HUES6 (cell line): ENCODE measurements around the gene TBC1D32.
A peak's percentile ranks its signal among the peaks of the same experiment; 100 is the strongest.
"Not testable (repeated sequence)": the region's sequence is repeated elsewhere in the genome, so short reads cannot be mapped to it uniquely, and the experiment has no call there.

Experiments
- H3K27ac ChIP-seq: 2 replicates; pipeline ENCODE4 v1.7.0; 2013; ENCODE audit warnings: low read depth, mild to moderate bottlenecking, low read length, inconsistent platforms
- H3K27me3 ChIP-seq: 2 replicates; pipeline ENCODE4 v1.6.1; 2013; ENCODE audit warnings: low read length; ENCODE audit not compliant: control insufficient read depth, insufficient read depth
- H3K36me3 ChIP-seq: 2 replicates; pipeline ENCODE4 v1.6.1; 2013; ENCODE audit warnings: low read length; ENCODE audit not compliant: control insufficient read depth, insufficient read depth
- H3K4me1 ChIP-seq: 2 replicates; pipeline ENCODE4 v1.6.1; 2013; ENCODE audit warnings: low read length; ENCODE audit not compliant: control insufficient read depth, insufficient read depth
- H3K4me3 ChIP-seq: 2 replicates; pipeline ENCODE4 v1.5.1; 2013; ENCODE audit warnings: low read depth, low read length
- H3K9ac ChIP-seq: one replicate; pipeline ENCODE4 v1.6.1; 2013; ENCODE audit warnings: mild to moderate bottlenecking, low read length
- H3K9me3 ChIP-seq: 2 replicates; pipeline ENCODE4 v1.6.1; 2013; ENCODE audit warnings: low read depth, low read length; ENCODE audit not compliant: control insufficient read depth, insufficient read depth

TBC1D32 gene

GRCh38 chr6:121349596-121349995 is 15.3 kb upstream of the TBC1D32 start:
- Histone ChIP-seq H3K27me3 (no peaks in the 10 kb centered on the region), H3K4me3 (no peak overlapping the region), H3K36me3 (no peaks in the 10 kb centered on the region), H3K9ac (no peak overlapping the region), H3K9me3 (no peaks in the 10 kb centered on the region), H3K27ac (no peak overlapping the region), H3K4me1 (0 out of 2 replicates have a peak, but pooled peaks cover 3% of the 10 kb centered on the region)

GRCh38 chr6:121347484-121347883 is 13.2 kb upstream of the TBC1D32 start:
- H3K4me1 ChIP-seq, result 0 out of 2 replicates have a peak, but pooled peaks cover 1% of the 10 kb centered on the region
- no peaks in the 10 kb centered on the region for H3K27me3 ChIP-seq
- no peaks in the 10 kb centered on the region for H3K9me3 ChIP-seq
- H3K9ac ChIP-seq, result no peak overlapping the region
- no peak overlapping the region for H3K4me3 ChIP-seq
- no peak overlapping the region for H3K27ac ChIP-seq
- H3K36me3 ChIP-seq, result no peaks in the 10 kb centered on the region

- Histone ChIP-seq H3K4me3 (no peak overlapping the region), H3K36me3 (no peaks in the 10 kb centered on the region), H3K27ac (no peak overlapping the region), H3K27me3 (no peaks in the 10 kb centered on the region), H3K9ac (no peak overlapping the region), H3K9me3 (no peaks in the 10 kb centered on the region), H3K4me1 (no peaks in the 10 kb centered on the region)
Measured at GRCh38 chr6:121344539-121344938, 10.3 kb upstream of the TBC1D32 start.

- Histone ChIP-seq H3K27ac (no peak overlapping the region), H3K27me3 (no peaks in the 10 kb centered on the region), H3K4me3 (no peak overlapping the region), H3K9ac (no peak overlapping the region), H3K4me1 (no peaks in the 10 kb centered on the region), H3K36me3 (no peaks in the 10 kb centered on the region), H3K9me3 (no peaks in the 10 kb centered on the region)
Measured at GRCh38 chr6:121339639-121340226, 5.5 kb upstream of the TBC1D32 start.

- no peak overlapping the region for H3K4me3 ChIP-seq
- H3K9me3 ChIP-seq, result no peaks in the 10 kb centered on the region
- H3K9ac ChIP-seq, result no peak overlapping the region
- H3K36me3 ChIP-seq, result no peaks in the 10 kb centered on the region
- no peaks in the 10 kb centered on the region for H3K27me3 ChIP-seq
- H3K27ac ChIP-seq, result no peak overlapping the region
- no peaks in the 10 kb centered on the region for H3K4me1 ChIP-seq
Measured at GRCh38 chr6:121338956-121339355, 4.7 kb upstream of the TBC1D32 start.

GRCh38 chr6:121338366-121338765 is 4.1 kb upstream of the TBC1D32 start:
- Histone ChIP-seq H3K9me3 (no peaks in the 10 kb centered on the region), H3K27ac (no peak overlapping the region), H3K36me3 (no peaks in the 10 kb centered on the region), H3K4me3 (no peak overlapping the region), H3K9ac (no peak overlapping the region), H3K27me3 (no peaks in the 10 kb centered on the region), H3K4me1 (no peaks in the 10 kb centered on the region)

- Histone ChIP-seq H3K4me1 (no peaks in the 10 kb centered on the region), H3K27ac (no peak overlapping the region; the same call in 1 of the 2 replicates), H3K4me3 (peak overlapping the region; percentile 87), H3K27me3 (no peaks in the 10 kb centered on the region), H3K9me3 (no peaks in the 10 kb centered on the region), H3K9ac (peak overlapping the region; percentile 69), H3K36me3 (no peaks in the 10 kb centered on the region)
Measured at GRCh38 chr6:121335087-121336008, 1.1 kb upstream of the TBC1D32 start.

- H3K36me3 ChIP-seq, H3K9me3 ChIP-seq, H3K9ac ChIP-seq, H3K27ac ChIP-seq, H3K27me3 ChIP-seq, H3K4me1 ChIP-seq: not testable (repeated sequence)
- H3K4me3 ChIP-seq, result peak overlapping the region; percentile 87
Measured at GRCh38 chr6:121333694-121334093, 586 bp downstream of the TBC1D32 start.

- H3K9me3 ChIP-seq, result no peaks in the 10 kb centered on the region
- peak overlapping the region; percentile 15; the same call in 1 of the 2 replicates for H3K4me3 ChIP-seq
- H3K4me1 ChIP-seq, result no peaks in the 10 kb centered on the region
- H3K27ac ChIP-seq, result no peak overlapping the region
- no peak overlapping the region for H3K9ac ChIP-seq
- no peaks in the 10 kb centered on the region for H3K27me3 ChIP-seq
- H3K36me3 ChIP-seq, result no peaks in the 10 kb centered on the region
Measured at GRCh38 chr6:121333196-121333595, 1.1 kb downstream of the TBC1D32 start.

GRCh38 chr6:121330516-121330915 is 3.8 kb downstream of the TBC1D32 start:
- Histone ChIP-seq H3K27ac (no peak overlapping the region), H3K4me1 (no peaks in the 10 kb centered on the region)

GRCh38 chr6:121321282-121321681 is 13.0 kb downstream of the TBC1D32 start:
- Histone ChIP-seq H3K9me3 (no peaks in the 10 kb centered on the region), H3K27me3 (no peaks in the 10 kb centered on the region), H3K4me1 (no peaks in the 10 kb centered on the region), H3K27ac (no peak overlapping the region), H3K4me3 (no peak overlapping the region), H3K36me3 (peaks cover 4% of the 10 kb centered on the region; the same call in 1 of the 2 replicates), H3K9ac (no peak overlapping the region)

More at GRCh38 chr6:121330516-121330915, 3.8 kb downstream of the TBC1D32 start:
- Histone ChIP-seq H3K9me3 (no peaks in the 10 kb centered on the region), H3K36me3 (no peaks in the 10 kb centered on the region), H3K4me3 (no peak overlapping the region), H3K9ac (no peak overlapping the region), H3K27me3 (no peaks in the 10 kb centered on the region)
